ENCODE measurements around the gene POLA1. TPM values are rescaled to one million over a fixed set of nuclear protein-coding genes. Genes with fewer than 3 reads are reported as not detected.
"Not testable (repeated sequence)": the region's sequence is repeated elsewhere in the genome, so short reads cannot be mapped to it uniquely, and the experiment has no call there.

Gene POLA1
- total and polyA plus RNA-seq, 7 donors: 3.5 to 9.4 (median 6.8) TPM

- no peak overlapping the region for H3K4me3 ChIP-seq
- H3K27me3 ChIP-seq (ENCODE audit: insufficient read depth in 3 of 3, low read length in 2 of 3): no peaks in the 10 kb centered on the region
- TF ChIP-seq CTCF (IDR thresholded peaks at IDR 0.05): no peak
- H3K27ac ChIP-seq: no peak overlapping the region
- no peak for DNase-seq
- WGBS, 3 donors: 78 to 95% (median 94%) methylated on average over 4 of the region's 4 CpGs
- no peaks in the 10 kb centered on the region for H3K36me3 ChIP-seq (ENCODE audit: insufficient read depth in 1 of 2, low read depth in 1 of 2)
- intact Hi-C loops (cut with DNase I): no loop called here
- no peak for ATAC-seq
- H3K4me1 ChIP-seq: no peaks in the 10 kb centered on the region
- no peaks in the 10 kb centered on the region for H3K9me3 ChIP-seq
Measured at GRCh38 chrX:24858004-24858746, 164.5 kb downstream of the POLA1 start.

- ATAC-seq (no peak), DNase-seq (no peak)
- TF ChIP-seq CTCF (IDR thresholded peaks at IDR 0.05): no peak
- Histone ChIP-seq H3K9me3 (no peaks in the 10 kb centered on the region), H3K36me3 (ENCODE audit: insufficient read depth in 1 of 2, low read depth in 1 of 2) (no peaks in the 10 kb centered on the region), H3K4me3 (no peak overlapping the region), H3K27ac (no peak overlapping the region), H3K4me1 (no peaks in the 10 kb centered on the region), H3K27me3 (ENCODE audit: insufficient read depth in 3 of 3, low read length in 2 of 3) (no peaks in the 10 kb centered on the region)
- intact Hi-C loops (cut with DNase I): no loop called here
- WGBS, 3 donors: 68 to 92% (median 89%) methylated on average over 4 of the region's 4 CpGs
Measured at GRCh38 chrX:24859211-24859841, 165.6 kb downstream of the POLA1 start.

- Histone ChIP-seq H3K27me3 (ENCODE audit: insufficient read depth in 3 of 3, low read length in 2 of 3) (no peaks in the 10 kb centered on the region), H3K27ac (no peak overlapping the region), H3K9me3 (no peaks in the 10 kb centered on the region), H3K4me3 (no peak overlapping the region), H3K36me3 (ENCODE audit: insufficient read depth in 1 of 2, low read depth in 1 of 2) (no peaks in the 10 kb centered on the region), H3K4me1 (no peaks in the 10 kb centered on the region)
- intact Hi-C loops (cut with DNase I): no loop called here
- no peak for DNase-seq
- no peak for TF ChIP-seq CTCF (IDR thresholded peaks at IDR 0.05)
- ATAC-seq: no peak
Measured at GRCh38 chrX:24860140-24860539, 166.4 kb downstream of the POLA1 start.

GRCh38 chrX:24862343-24862742 lies 168.6 kb downstream of the POLA1 start:
- Histone ChIP-seq H3K4me3 (no peak overlapping the region), H3K9me3 (no peaks in the 10 kb centered on the region), H3K27me3 (ENCODE audit: insufficient read depth in 3 of 3, low read length in 2 of 3) (no peaks in the 10 kb centered on the region), H3K27ac (no peak overlapping the region), H3K4me1 (no peaks in the 10 kb centered on the region), H3K36me3 (ENCODE audit: insufficient read depth in 1 of 2, low read depth in 1 of 2) (no peaks in the 10 kb centered on the region)
- WGBS, 3 donors: 54 to 81% (median 74%) methylated on average over 2 of the region's 2 CpGs
- ATAC-seq: no peak
- no peak for DNase-seq
- intact Hi-C loops (cut with DNase I): no loop called here
- TF ChIP-seq CTCF (IDR thresholded peaks at IDR 0.05): no peak

GRCh38 chrX:24863779-24864178 lies 170.1 kb downstream of the POLA1 start:
- intact Hi-C loops (cut with DNase I); H3K27me3 ChIP-seq (ENCODE audit: insufficient read depth in 3 of 3, low read length in 2 of 3); H3K27ac ChIP-seq; H3K4me3 ChIP-seq; H3K4me1 ChIP-seq; DNase-seq; H3K36me3 ChIP-seq (ENCODE audit: insufficient read depth in 1 of 2, low read depth in 1 of 2); ATAC-seq; H3K9me3 ChIP-seq: not testable (repeated sequence)
- 85 to 98% (median 98%) methylated on average over 6 to 8 of the region's 8 CpGs for WGBS, 3 donors

All from psoas muscle (tissue), 8 donors.